HG02623 (cell line): ENCODE data around the gene STK39.
"Not testable (repeated sequence)": the region's sequence is repeated elsewhere in the genome, so short reads cannot be mapped to it uniquely, and the experiment has no call there.

ENCODE experiments used
- ATAC-seq: cut with Tn5 transposase; IDR thresholded peaks from one replicate; pipeline ENCODE4 v1.9.1; 2021; ENCODE audit warnings: moderate library complexity; ENCODE audit not compliant: unreplicated experiment

The STK39 gene

GRCh38 chr2:168105127-168105683 lies 142.2 kb downstream of the STK39 start:
- no peak for ATAC-seq

GRCh38 chr2:168097431-168097830 lies 150.0 kb downstream of the STK39 start:
- no peak for ATAC-seq

- ATAC-seq, result no peak
These were observed 151.2 kb downstream of the STK39 start for GRCh38 chr2:168096158-168096557.

DNA sequence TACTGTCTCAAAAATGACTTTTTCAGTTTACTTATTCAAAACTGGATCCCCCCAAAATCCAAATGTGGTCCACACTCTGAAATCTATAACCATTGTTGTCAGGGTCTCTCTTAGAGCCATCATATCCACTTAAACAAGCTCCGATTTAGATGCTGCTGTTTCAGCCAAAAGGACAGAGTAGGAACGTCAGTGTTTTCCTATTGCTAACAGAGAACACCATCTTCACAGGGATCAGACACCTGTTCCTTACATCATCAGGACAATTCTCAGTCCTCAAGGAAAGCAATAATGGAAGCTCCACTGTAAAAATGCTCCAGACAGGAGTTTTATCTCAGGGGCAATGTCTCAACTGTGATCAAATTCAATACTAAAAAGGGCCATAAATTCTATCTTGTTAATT lies 155.4 kb downstream of the STK39 start:
- ATAC-seq, result no peak

DNA sequence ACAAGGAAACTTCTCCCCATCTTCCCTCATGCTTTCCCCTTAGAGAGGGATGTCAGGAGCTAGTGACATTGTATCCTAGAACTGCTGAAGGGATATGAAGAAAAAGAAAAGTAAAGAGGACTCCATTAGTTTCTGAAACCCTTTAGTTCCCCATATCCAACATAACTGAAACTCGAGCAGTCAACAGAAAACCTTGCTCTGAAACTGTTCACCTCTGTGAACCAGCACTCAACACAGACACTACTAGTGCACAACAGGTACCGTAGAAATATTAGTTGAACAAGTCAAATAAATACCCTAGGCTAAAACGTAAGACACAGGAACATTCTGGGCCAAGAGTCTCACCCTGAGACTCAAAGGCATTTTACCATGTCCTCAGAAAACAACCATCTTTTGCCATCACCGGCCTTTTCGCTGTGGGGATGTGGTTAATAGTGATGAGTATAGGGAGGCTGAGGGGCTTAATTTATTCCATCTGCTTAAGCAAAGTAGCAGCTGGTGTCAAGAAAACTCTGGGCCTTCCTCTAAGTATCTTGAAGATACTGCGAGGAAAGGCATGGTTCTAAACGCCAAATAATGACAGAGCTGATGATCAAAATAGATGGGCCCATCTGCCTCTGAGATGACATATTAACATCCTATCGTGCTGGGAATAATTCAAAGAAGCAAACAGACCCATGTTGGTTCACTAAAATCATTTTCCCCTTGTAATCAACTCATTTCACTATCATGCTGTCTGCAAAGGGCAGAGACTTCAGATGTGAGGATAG lies 156.8 kb downstream of the STK39 start:
- ATAC-seq, result peak; percentile 93

DNA sequence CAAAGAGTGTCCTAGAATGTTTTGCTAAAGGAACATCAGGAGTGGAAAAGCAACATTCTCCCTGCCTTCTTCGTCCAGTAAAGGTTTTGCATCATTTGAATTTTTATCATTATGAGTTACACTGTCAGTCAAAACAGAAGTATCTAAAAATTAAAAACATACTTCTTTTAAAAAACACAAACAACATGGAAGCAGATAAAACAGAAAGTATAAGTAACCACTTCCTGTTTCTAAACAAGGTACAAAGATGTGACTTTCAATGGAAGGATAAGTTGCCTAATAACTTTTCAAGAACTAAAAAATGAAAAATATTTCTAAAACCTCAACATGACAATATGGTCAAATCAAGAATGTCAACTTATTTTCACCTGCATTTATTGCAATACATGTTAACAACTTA lies 158.2 kb downstream of the STK39 start:
- ATAC-seq, result no peak

DNA sequence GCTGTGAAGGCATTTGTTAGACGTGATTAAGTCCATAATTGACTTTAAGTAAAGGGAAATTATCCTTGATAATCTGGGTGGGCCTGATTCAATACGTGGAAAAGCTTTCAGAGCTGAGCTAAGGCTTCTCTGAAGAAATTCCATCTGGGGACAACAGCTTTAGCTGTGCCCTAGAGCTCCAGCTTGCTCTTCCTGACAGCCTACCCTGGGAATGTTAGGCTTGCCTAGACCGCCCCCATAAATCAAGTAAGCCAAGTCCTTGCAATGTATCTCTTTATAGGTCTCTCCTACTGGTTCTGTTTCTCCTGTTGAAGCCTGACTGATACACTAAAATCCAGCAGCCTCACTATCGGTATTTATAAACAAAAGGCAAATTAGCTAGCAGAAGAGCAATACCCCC lies 160.0 kb downstream of the STK39 start:
- no peak for ATAC-seq

GRCh38 chr2:168086851-168087250 lies 160.5 kb downstream of the STK39 start:
- no peak for ATAC-seq

DNA sequence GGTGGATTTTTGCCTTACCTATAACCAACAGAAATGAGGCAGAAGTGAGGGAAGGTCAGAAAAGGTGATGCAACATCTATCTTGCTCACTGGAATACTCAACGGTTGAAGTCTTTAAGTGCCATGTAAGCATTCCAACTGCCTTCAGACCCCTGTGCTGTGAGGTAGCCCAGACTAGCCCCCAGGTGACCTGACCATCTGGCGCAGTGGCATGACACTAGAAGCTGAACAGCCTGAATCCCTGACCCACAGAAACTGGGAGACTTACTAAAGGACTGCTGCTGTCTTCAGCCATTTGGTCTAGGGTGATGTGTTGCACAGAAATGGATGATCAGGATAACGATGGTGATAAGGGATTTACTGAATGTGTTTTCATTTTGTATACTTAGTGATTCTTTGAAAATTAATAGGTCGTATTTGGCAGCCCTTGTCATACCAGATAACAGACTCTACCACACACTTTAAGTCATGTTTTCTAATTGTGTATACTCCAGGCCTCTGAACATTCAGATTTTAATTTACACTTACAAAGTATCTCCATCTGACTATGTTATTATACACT lies 161.5 kb downstream of the STK39 start:
- no peak for ATAC-seq

DNA sequence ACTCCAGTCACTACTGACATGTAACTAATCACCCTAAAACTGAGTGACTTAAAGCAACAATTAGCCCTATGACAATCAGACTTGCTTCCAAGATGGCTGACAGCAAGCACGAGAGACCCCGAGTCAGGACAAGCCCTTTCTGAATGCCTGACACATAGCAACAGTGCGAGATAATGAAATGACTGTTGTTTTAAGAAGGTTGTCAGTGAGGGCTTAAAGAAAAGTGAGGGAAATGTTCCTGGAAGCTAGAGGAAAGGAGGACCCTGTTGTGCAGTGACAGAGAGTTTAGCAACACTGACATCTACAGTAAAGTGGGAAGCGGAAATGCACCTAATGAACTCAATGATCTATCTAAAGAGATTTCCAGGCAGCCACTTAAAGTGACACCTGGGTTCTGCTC lies 163.1 kb downstream of the STK39 start:
- no peak for ATAC-seq

DNA sequence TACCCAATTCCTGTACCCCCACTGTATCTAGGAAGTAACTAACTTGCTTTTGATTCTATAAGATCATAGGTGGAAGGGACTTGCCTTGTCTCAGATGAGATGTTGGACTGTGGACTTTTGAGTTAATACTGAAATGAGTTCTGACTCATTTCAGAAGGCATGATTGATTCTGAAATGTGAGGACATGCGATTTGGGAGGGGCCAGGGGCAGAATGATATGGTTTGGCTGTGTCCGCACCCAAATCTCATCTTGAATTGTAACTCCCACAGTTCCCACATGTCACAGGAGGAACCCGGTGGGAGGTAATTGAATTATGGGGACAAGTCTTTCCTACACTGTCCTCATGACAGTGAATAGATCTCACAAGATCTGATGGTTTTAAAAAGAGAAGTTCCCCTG lies 165.9 kb downstream of the STK39 start:
- not testable (repeated sequence) for ATAC-seq

- ATAC-seq, result no peak
These were observed 168.2 kb downstream of the STK39 start for GRCh38 chr2:168079236-168079635.

- no peak for ATAC-seq
These were observed 170.7 kb downstream of the STK39 start for GRCh38 chr2:168076731-168077130.

GRCh38 chr2:168075446-168075845 lies 171.9 kb downstream of the STK39 start:
- ATAC-seq, result no peak

DNA sequence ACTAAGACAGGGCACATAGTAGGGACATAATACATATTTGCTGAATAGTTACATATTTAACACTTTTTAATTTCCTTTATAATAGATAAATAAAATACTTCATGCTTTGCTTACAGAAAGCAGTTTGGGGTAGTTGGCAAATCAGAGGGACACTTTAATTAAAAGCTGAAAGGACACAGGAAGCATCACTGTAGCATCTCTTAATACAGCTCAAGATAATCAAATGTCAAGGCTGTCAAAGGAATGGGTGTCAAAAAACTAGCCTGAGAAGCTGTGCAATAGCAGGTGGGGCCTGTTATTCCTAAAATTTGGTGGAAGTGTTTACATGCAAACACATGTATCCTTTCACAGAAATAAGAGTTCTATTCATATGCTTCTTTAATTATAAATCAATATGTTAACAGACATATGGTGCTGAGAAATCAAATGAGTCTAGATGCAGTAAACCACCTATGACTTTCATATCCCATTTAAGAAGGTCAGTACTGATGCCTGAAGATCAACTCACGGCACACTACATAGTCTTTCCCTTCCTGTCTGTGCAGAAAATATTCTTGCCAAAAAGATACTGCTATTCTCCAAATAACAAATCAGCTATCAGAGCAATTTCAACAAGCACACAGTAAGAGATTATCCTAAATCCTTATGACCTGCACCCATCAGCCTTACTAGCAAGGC lies 174.6 kb downstream of the STK39 start:
- no peak for ATAC-seq

GRCh38 chr2:168064011-168064998 lies 183.1 kb downstream of the STK39 start:
- no peak for ATAC-seq

DNA sequence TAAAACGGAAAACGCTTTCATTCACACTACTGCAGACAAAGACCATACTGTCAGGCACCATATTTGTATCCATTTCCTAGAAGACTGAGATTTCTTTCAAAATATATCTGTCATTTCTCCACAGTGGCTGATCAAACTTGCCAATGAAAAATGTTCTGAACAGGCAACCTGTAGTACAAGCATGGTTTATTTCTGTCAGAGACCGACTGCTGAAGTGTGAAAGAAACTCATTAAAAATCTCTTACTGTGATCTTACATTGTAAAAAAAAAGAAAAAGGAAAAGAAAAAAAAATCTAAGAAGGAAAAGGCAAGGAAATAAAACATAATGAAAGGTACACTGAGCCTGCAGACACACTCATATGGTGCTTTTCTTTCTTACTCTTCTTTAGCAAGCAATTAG lies 184.5 kb downstream of the STK39 start:
- no peak for ATAC-seq

DNA sequence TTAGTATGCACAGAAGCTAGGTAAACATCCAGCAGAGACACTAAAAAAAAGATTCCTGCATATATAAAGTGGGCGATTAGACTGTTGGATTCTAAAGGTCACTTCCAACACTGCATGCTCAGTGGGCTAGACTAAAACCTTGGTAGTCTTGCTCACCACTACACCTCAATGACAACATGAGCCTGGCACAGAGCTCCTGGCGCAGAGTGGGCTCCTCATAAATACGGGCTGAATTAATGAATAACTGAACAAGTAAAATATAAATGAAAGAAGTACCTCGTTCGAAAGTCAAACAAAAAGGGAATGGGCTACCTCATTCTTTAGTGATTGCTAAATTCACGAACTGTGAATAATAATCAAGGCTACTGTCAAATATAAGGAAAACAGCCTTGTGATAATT lies 185.3 kb downstream of the STK39 start:
- no peak for ATAC-seq

- no peak for ATAC-seq
These were observed 186.2 kb downstream of the STK39 start for GRCh38 chr2:168060986-168061750.

GRCh38 chr2:168059758-168060157 lies 187.6 kb downstream of the STK39 start:
- ATAC-seq, result no peak
